HL-60/S4 treated with retinoic acid at 250 ng/mL for 4 days and 3 days (cell line): ENCODE data around the gene EPC1.
"Not testable (repeated sequence)": the region's sequence is repeated elsewhere in the genome, so short reads cannot be mapped to it uniquely, and the experiment has no call there.

Source experiments
- in situ Hi-C: fragments of 300-500 bp; cut with MboI; formaldehyde crosslinking; loops from 2 replicates; pipeline ENCODE4 v1.7.0; 2022; ENCODE audit warnings: low sequenced_read_pairs

The EPC1 gene

GRCh38 chr10:32298075-32298812, 48.7 kb downstream of the EPC1 start:
- in situ Hi-C loops, result no loop called here

GRCh38 chr10:32295027-32295426, 51.9 kb downstream of the EPC1 start:
- in situ Hi-C loops, result no loop called here

DNA sequence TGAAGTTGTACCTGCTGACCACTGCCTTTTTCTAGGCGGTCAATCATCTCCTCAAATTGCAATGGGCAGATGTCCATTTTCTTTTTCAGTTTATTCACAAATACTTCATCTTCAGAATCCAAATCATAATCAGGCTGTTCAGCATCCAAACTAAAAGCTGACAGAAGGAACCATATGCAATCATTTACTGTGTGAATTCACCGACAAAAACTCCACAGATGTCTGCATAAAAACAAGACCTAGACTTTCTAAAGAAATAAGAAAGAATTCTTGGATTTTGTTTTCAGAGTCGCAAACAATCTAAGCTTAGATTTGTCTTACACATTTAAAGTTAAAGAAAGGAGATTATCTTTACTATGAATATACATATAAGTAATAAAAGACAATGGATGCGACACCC, 53.4 kb downstream of the EPC1 start:
- in situ Hi-C loops, result no loop called here

GRCh38 chr10:32279795-32280194, 67.2 kb downstream of the EPC1 start:
- in situ Hi-C loops, result no loop called here

GRCh38 chr10:32273336-32273735, 73.6 kb downstream of the EPC1 start:
- in situ Hi-C loops, result no loop called here

GRCh38 chr10:32271617-32272016, 75.3 kb downstream of the EPC1 start:
- in situ Hi-C loops, result no loop called here

GRCh38 chr10:32269343-32270100, 77.4 kb downstream of the EPC1 start:
- in situ Hi-C loops, result no loop called here

GRCh38 chr10:32268788-32269187, 78.2 kb downstream of the EPC1 start:
- in situ Hi-C loops, result no loop called here

DNA sequence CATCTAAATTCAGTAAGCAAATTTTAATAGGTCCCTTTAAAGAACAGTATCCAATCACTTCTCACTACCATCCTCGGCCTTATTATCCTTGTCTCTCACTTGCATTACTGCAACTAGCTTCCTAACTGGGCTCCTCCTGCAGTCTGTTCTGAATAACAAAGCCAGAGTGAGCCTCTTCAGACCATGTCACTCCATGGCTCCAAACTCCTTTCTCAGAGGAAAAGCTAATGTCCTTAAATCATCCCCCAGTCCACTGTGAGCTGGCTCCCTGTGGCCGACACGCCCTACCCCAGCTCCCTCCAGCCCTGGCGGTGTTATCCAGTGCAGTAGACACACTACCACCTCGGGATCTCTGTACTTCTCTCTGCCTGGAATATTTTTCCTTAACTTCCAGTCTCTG, 80.0 kb downstream of the EPC1 start:
- in situ Hi-C loops, result no loop called here

DNA sequence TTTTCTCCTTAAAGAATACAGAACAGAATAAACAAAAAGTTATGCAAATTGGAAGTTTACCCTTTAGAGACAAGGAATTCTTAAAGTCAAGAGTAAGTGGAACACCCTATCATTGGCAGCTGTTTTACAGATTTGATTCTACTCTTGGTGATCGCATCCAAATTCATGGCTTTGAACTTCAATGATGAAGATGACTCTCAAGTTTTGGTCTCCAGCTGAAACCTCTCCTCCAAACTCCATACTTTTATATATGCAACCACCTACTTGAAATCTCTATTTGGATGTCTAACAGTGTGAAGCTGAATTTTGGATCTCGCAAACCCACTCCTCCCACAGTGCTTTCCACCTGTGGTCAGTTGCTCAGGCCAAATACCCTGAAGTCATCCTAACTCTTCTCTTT, 80.4 kb downstream of the EPC1 start:
- in situ Hi-C loops, result no loop called here

DNA sequence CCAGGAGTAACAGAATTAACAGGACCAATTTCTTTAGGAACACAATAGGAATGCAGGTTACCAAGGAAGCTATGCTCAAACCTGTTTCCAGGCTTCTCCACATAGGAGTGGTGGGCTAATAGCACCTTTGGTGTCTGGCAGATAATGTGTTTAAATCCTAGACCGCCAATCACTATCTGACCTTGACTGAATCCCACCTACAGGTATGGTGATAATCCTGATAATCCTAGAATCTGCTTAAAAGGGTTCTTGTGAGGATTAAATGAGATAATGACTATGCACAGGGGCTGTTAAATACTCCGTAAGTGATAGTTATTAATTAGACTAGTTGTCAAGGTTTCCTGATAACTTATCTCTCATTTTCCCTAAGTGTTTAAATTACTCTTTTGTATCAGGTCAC, 81.2 kb downstream of the EPC1 start:
- in situ Hi-C loops, result no loop called here

GRCh38 chr10:32263300-32263699, 83.7 kb downstream of the EPC1 start:
- in situ Hi-C loops, result no loop called here

GRCh38 chr10:32259551-32259950, 87.4 kb downstream of the EPC1 start:
- in situ Hi-C loops, result no loop called here

GRCh38 chr10:32256613-32257437, 90.1 kb downstream of the EPC1 start:
- in situ Hi-C loops, result no loop called here

DNA sequence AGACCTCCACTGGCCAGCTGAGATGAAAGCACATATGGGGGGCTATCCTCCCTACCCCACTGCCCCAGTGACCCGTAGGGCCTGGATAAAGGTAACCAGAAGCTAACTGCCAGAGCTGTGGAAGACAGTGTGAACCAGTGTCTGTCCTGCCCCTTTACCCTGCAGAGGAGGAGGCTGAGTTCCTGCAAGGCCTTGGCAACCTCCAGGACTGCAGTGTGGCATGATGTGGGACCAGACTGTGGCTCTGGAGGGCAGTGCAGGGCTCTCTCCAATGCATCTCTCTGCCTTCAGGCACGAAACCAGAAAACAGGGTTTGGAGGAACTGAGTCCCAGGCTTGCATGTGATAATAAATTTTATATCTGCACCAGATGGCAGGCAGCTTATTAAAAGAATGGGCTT, 93.1 kb downstream of the EPC1 start:
- in situ Hi-C loops, result no loop called here

DNA sequence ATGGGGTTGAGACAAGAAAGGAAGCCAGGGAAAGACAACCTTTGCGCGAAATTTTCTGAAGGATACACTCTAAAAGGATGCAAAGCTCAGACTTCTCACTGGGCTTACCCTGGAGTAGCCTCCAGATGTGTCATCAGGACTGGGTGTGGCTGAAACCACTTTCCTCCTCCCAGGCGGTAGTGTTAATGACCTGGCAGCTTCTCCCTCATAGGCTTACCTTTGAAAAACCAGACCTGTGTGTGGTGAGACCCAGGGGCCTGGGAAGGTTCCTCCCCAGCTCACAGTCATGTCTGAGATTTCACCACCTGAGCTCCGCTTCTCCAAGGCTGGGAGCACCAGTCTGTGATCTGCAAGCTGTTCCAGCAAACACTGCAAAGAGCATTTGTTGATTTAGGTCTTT, 93.7 kb downstream of the EPC1 start:
- in situ Hi-C loops, result no loop called here

DNA sequence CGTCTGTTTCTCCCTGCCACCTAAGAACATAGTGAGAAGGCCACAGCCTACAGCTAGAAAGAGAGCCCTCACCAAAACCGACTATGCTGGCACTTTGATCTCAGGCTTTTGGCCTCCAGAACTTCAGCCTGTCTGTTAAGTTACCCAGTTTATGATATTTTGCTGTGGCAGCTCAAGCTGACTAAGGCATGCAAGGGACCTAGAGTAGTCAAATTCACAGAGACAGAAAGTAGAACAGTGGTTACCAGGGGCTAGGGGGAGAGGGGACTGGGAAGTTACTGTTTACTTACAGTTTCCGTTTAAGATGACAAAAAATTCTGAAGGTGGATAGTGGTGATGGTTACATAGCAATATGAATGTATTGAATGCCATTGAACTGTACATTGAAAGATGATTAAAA, 96.5 kb downstream of the EPC1 start:
- in situ Hi-C loops, result not testable (repeated sequence)

GRCh38 chr10:32246685-32247084, 100.3 kb downstream of the EPC1 start:
- in situ Hi-C loops, result no loop called here

DNA sequence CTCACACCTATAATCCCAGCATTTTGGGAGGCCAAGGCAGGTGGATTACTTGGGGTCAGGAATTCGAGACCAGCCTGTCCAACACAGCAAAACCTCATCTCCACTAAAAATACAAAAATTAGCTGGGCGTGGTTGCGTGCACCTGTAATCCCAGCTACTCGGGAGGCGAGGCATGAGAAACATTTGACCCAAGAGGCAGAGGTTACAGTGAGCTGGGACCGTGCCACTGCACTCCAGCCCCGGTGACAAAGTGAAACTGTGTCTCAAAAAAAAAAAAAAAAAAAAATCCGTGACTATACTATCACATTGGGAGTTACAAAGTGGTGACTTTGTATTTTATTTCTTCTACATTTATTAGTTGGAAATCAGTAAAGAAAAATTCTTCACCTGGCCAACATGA, 101.2 kb downstream of the EPC1 start:
- in situ Hi-C loops, result no loop called here

DNA sequence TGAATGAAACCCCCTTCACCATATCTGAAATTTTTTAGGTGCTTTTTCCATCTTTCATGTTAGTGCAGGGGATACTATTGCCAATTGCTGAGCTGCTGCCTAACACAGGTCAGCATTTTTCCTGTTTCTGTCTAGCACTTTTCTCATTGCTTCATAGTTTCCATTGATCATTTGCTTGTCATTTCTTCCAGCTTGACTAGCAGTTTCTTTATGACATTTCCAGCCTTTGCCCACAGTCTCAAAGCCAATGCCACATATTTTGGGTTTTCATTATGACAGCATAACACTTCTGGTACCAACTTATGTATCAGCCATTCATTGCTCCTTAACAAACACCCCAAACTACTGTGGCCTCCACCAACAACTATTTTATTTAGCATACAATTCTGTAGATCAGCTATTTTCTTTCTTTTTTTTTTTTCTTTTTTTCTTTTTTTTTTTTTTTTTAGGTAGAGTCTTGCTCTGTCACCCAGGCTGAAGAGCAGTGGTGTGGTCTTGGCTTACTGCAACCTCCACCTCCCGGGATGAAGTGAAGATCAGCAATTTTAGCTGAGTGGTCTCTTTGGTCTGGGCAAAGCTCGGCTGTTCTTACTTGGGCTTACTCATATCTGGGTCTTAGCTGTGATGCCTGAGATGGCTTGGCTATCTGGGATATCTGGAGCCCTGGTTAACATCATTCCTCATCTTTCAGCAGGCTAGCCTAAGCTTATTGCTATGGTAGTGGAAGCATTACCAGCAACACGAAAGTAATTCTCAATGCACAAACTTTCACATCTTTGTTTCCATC, 102.3 kb downstream of the EPC1 start:
- in situ Hi-C loops, result no loop called here

DNA sequence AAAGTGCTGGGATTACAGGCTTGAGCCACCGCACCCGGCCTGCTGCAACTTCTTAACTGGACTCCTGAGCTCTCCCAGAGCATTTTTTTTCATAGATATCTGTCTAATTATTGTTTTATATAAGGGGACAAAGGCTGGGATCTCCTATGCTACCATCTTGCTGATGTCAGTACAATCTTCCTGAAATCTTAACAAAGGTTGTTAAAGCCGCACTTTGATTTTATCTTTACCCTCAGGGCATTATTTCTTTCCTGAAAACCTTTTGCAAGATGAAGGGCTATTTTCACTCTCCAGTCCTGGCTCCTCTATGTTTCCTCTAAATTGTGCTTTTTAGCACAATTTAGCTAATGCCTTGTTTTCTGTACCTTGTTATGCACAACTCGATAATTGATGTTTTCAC, 102.9 kb downstream of the EPC1 start:
- in situ Hi-C loops, result no loop called here
